ENCODE results near the gene DACH1.
"Not testable (repeated sequence)": the region's sequence is repeated elsewhere in the genome, so short reads cannot be mapped to it uniquely, and the experiment has no call there.

DACH1 gene

GRCh38 chr13:71902676-71903075 lies 35.7 kb upstream of the DACH1 start:
- H3K9me3 ChIP-seq (replicated peaks in 1 of 2; ENCODE audit: control insufficient read depth in 2 of 2, insufficient read depth in 1 of 2, low read depth in 1 of 2, low read length in 2 of 2): no peaks in the 10 kb centered on the region
- H3K4ac ChIP-seq (ENCODE audit: low read length): no peak overlapping the region
- no peak overlapping the region for H3K14ac ChIP-seq (ENCODE audit: low read length)
- H3K4me2 ChIP-seq (ENCODE audit: insufficient read depth, low read length, poor library complexity, severe bottlenecking): no peak overlapping the region
- H3K23ac ChIP-seq (ENCODE audit: low read depth, low read length, poor library complexity): no peak overlapping the region
- peak overlapping the region; percentile 52 for H3K18ac ChIP-seq (ENCODE audit: low read length)
- no peaks in the 10 kb centered on the region for H3K4me1 ChIP-seq (ENCODE audit: control insufficient read depth in 2 of 2, insufficient read depth in 1 of 2, low read depth in 1 of 2, low read length in 2 of 2)
- no peak overlapping the region for H2BK120ac ChIP-seq (ENCODE audit: low read depth, low read length)
- no peak overlapping the region for H4K91ac ChIP-seq (ENCODE audit: low read depth, low read length, poor library complexity)
- no peak overlapping the region for H2AFZ ChIP-seq (ENCODE audit: low read length)
- no peak overlapping the region for H2BK5ac ChIP-seq (ENCODE audit: low read length)
- no peak overlapping the region for H2BK15ac ChIP-seq (ENCODE audit: low read length)
- no peak overlapping the region for H2BK12ac ChIP-seq (ENCODE audit: low read length)
- no CpG with 5 or more reads among the region's 1 CpG for WGBS, 2 donors (ENCODE audit: extremely low coverage in 2 of 2, insufficient read length in 2 of 2, insufficient replicate concordance in 1 of 2)
- H3K4me3 ChIP-seq (ENCODE audit: low read length in 2 of 2): no peak overlapping the region
- no peaks in the 10 kb centered on the region for H3K36me3 ChIP-seq (replicated peaks in 1 of 2; ENCODE audit: control insufficient read depth in 2 of 2, insufficient read depth in 2 of 2, low read length in 2 of 2)
- no peak for DNase-seq (ENCODE audit: low spot score)
- H3K27ac ChIP-seq (replicated peaks; ENCODE audit: low read length): no peak overlapping the region
- H3K27me3 ChIP-seq (ENCODE audit: control insufficient read depth in 3 of 3, insufficient read depth in 3 of 3, low read depth in 1 of 3, low read length in 3 of 3): no peaks in the 10 kb centered on the region
- no peaks in the 10 kb centered on the region for H3K79me1 ChIP-seq (ENCODE audit: low read depth, low read length)
- H3K9ac ChIP-seq (ENCODE audit: low read depth, low read length, poor library complexity): no peak overlapping the region
- no peak overlapping the region for H2AK5ac ChIP-seq (ENCODE audit: low read depth, low read length)
- no peak overlapping the region for H4K8ac ChIP-seq (ENCODE audit: low read depth, low read length)

DNA sequence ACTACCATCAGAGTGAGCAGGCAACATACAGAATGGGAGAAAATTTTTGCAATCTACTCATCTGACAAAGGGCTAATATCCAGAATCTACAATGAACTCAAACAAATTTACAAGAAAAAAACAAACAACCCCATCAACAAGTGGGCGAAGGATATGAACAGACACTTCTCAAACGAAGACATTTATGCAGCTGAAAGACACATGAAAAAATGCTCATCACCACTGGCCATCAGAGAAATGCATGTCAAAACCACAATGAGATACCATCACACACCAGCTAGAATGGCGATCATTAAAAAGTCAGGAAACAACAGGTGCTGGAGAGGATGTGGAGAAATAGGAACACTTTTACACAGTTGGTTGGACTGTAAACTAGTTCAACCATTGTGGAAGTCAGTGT lies 26.5 kb upstream of the DACH1 start:
- not testable (repeated sequence) for H3K9ac ChIP-seq (ENCODE audit: low read depth, low read length, poor library complexity); H2BK5ac ChIP-seq (ENCODE audit: low read length); H3K36me3 ChIP-seq (replicated peaks in 1 of 2; ENCODE audit: control insufficient read depth in 2 of 2, insufficient read depth in 2 of 2, low read length in 2 of 2); H3K27ac ChIP-seq (replicated peaks; ENCODE audit: low read length); H3K14ac ChIP-seq (ENCODE audit: low read length); H3K79me1 ChIP-seq (ENCODE audit: low read depth, low read length); H3K18ac ChIP-seq (ENCODE audit: low read length); H2AFZ ChIP-seq (ENCODE audit: low read length); H4K8ac ChIP-seq (ENCODE audit: low read depth, low read length); H3K4me3 ChIP-seq (ENCODE audit: low read length in 2 of 2); H3K4me2 ChIP-seq (ENCODE audit: insufficient read depth, low read length, poor library complexity, severe bottlenecking); H3K4me1 ChIP-seq (ENCODE audit: control insufficient read depth in 2 of 2, insufficient read depth in 1 of 2, low read depth in 1 of 2, low read length in 2 of 2); H2BK15ac ChIP-seq (ENCODE audit: low read length); H3K4ac ChIP-seq (ENCODE audit: low read length); H3K27me3 ChIP-seq (ENCODE audit: control insufficient read depth in 3 of 3, insufficient read depth in 3 of 3, low read depth in 1 of 3, low read length in 3 of 3); H2BK12ac ChIP-seq (ENCODE audit: low read length); H3K23ac ChIP-seq (ENCODE audit: low read depth, low read length, poor library complexity); H4K91ac ChIP-seq (ENCODE audit: low read depth, low read length, poor library complexity); H2BK120ac ChIP-seq (ENCODE audit: low read depth, low read length); DNase-seq (ENCODE audit: low spot score); H2AK5ac ChIP-seq (ENCODE audit: low read depth, low read length); H3K9me3 ChIP-seq (replicated peaks in 1 of 2; ENCODE audit: control insufficient read depth in 2 of 2, insufficient read depth in 1 of 2, low read depth in 1 of 2, low read length in 2 of 2)
- no CpG with 5 or more reads among the region's 3 CpGs for WGBS, 2 donors (ENCODE audit: extremely low coverage in 2 of 2, insufficient read length in 2 of 2, insufficient replicate concordance in 1 of 2)

GRCh38 chr13:71886880-71887279 lies 19.9 kb upstream of the DACH1 start:
- no peak overlapping the region for H3K18ac ChIP-seq (ENCODE audit: low read length)
- H3K14ac ChIP-seq (ENCODE audit: low read length): no peak overlapping the region

DNA sequence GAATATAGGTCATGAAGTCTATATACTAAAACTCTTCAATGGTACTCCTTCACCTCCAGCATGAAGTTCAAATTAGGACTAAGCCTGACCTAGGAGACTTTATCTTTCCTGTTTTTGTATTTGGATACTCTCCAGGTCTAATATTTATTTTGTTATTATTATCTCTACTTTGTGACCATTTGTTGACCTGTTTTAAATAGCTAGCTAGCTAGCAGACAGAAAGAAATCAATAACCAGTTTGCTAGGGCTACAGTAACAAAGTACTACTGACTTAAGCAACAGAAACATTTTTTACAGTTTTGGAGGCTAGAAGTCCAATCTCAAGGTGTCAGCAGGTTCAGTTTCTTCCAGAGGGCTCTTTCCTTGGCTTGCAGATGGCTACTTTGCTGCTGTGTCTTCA lies 15.1 kb upstream of the DACH1 start:
- Histone ChIP-seq H3K4ac (ENCODE audit: low read length) (no peak overlapping the region), H2BK5ac (ENCODE audit: low read length) (no peak overlapping the region), H3K27me3 (ENCODE audit: control insufficient read depth in 3 of 3, insufficient read depth in 3 of 3, low read depth in 1 of 3, low read length in 3 of 3) (no peaks in the 10 kb centered on the region), H3K4me2 (ENCODE audit: insufficient read depth, low read length, poor library complexity, severe bottlenecking) (no peak overlapping the region), H2BK120ac (ENCODE audit: low read depth, low read length) (no peak overlapping the region), H4K91ac (ENCODE audit: low read depth, low read length, poor library complexity) (no peak overlapping the region), H2AK5ac (ENCODE audit: low read depth, low read length) (no peak overlapping the region), H4K8ac (ENCODE audit: low read depth, low read length) (no peak overlapping the region), H3K4me1 (ENCODE audit: control insufficient read depth in 2 of 2, insufficient read depth in 1 of 2, low read depth in 1 of 2, low read length in 2 of 2) (peaks cover 0 to 13% of the 10 kb centered on the region in 2 donors), H3K79me1 (ENCODE audit: low read depth, low read length) (no peaks in the 10 kb centered on the region), H2AFZ (ENCODE audit: low read length) (no peak overlapping the region), H3K27ac (replicated peaks; ENCODE audit: low read length) (no peak overlapping the region), H3K9me3 (replicated peaks in 1 of 2; ENCODE audit: control insufficient read depth in 2 of 2, insufficient read depth in 1 of 2, low read depth in 1 of 2, low read length in 2 of 2) (peaks cover 2 to 4% of the 10 kb centered on the region in 2 donors), H3K23ac (ENCODE audit: low read depth, low read length, poor library complexity) (no peak overlapping the region), H3K18ac (ENCODE audit: low read length) (no peak overlapping the region), H3K4me3 (ENCODE audit: low read length in 2 of 2) (no peak overlapping the region), H3K14ac (ENCODE audit: low read length) (no peak overlapping the region), H2BK12ac (ENCODE audit: low read length) (no peak overlapping the region), H2BK15ac (ENCODE audit: low read length) (no peak overlapping the region), H3K36me3 (replicated peaks in 1 of 2; ENCODE audit: control insufficient read depth in 2 of 2, insufficient read depth in 2 of 2, low read length in 2 of 2) (no peaks in the 10 kb centered on the region), H3K9ac (ENCODE audit: low read depth, low read length, poor library complexity) (no peak overlapping the region)
- DNase-seq (ENCODE audit: low spot score): no peak

More at GRCh38 chr13:71886880-71887279, 19.9 kb upstream of the DACH1 start:
- Histone ChIP-seq H3K79me1 (ENCODE audit: low read depth, low read length) (no peaks in the 10 kb centered on the region), H3K9me3 (replicated peaks in 1 of 2; ENCODE audit: control insufficient read depth in 2 of 2, insufficient read depth in 1 of 2, low read depth in 1 of 2, low read length in 2 of 2) (peaks cover 3 to 4% of the 10 kb centered on the region in 2 donors), H2BK15ac (ENCODE audit: low read length) (no peak overlapping the region), H3K4me2 (ENCODE audit: insufficient read depth, low read length, poor library complexity, severe bottlenecking) (no peak overlapping the region), H2BK5ac (ENCODE audit: low read length) (no peak overlapping the region), H2AFZ (ENCODE audit: low read length) (no peak overlapping the region), H3K9ac (ENCODE audit: low read depth, low read length, poor library complexity) (no peak overlapping the region), H3K27ac (replicated peaks; ENCODE audit: low read length) (no peak overlapping the region), H3K36me3 (replicated peaks in 1 of 2; ENCODE audit: control insufficient read depth in 2 of 2, insufficient read depth in 2 of 2, low read length in 2 of 2) (no peaks in the 10 kb centered on the region), H4K91ac (ENCODE audit: low read depth, low read length, poor library complexity) (no peak overlapping the region), H3K27me3 (ENCODE audit: control insufficient read depth in 3 of 3, insufficient read depth in 3 of 3, low read depth in 1 of 3, low read length in 3 of 3) (no peaks in the 10 kb centered on the region), H3K4me3 (ENCODE audit: low read length in 2 of 2) (no peak overlapping the region), H2BK12ac (ENCODE audit: low read length) (no peak overlapping the region), H2BK120ac (ENCODE audit: low read depth, low read length) (no peak overlapping the region), H3K4ac (ENCODE audit: low read length) (no peak overlapping the region), H3K4me1 (ENCODE audit: control insufficient read depth in 2 of 2, insufficient read depth in 1 of 2, low read depth in 1 of 2, low read length in 2 of 2) (no peaks in the 10 kb centered on the region), H2AK5ac (ENCODE audit: low read depth, low read length) (no peak overlapping the region), H4K8ac (ENCODE audit: low read depth, low read length) (no peak overlapping the region), H3K23ac (ENCODE audit: low read depth, low read length, poor library complexity) (no peak overlapping the region)
- no peak for DNase-seq (ENCODE audit: low spot score)
